Hepatocyte (in vitro differentiated cells): ENCODE results near the gene CCNO.

Experiments
- CTCF ChIP-seq: fragments of 200-600 bp; sonication (generic); IDR thresholded peaks from 2 replicates; pipeline ENCODE4 v1.5.1; 2016; ENCODE audit warnings: antibody characterized with exemption, mild to moderate bottlenecking; ENCODE audit not compliant: poor library complexity
- EZH2 ChIP-seq: fragments of 200-600 bp; sonication (generic); IDR thresholded peaks from 2 replicates; pipeline ENCODE4 v1.6.1; 2016; ENCODE audit warnings: antibody characterized with exemption, mild to moderate bottlenecking, borderline replicate concordance
- EZH2phosphoT487 ChIP-seq: fragments of 200-600 bp; sonication (generic); IDR thresholded peaks from one replicate; pipeline ENCODE4 v1.6.1; 2018; ENCODE audit warnings: antibody characterized with exemption, mild to moderate bottlenecking, low read depth, moderate library complexity; ENCODE audit not compliant: unreplicated experiment, severe bottlenecking

GRCh38 chr5:55222985-55223811 lies 10.2 kb downstream of the CCNO start:
- TF ChIP-seq EZH2phosphoT487 (peak; percentile 37), CTCF (no peak), EZH2 (peak; percentile 99)
